AG04449 (cell line): ENCODE results near the gene BRINP3.

Source experiments
- CTCF ChIA-PET: fragments of 350-600 bp; formaldehyde crosslinking; extraction: SDS; loops from one replicate; lab custom pipeline; 2021; ENCODE audit warnings: antibody characterized with exemption; lab: Yijun Ruan, JAX
- POLR2A ChIA-PET: fragments of 400-600, 350-600 bp; formaldehyde crosslinking; extraction: SDS; loops from one replicate; lab custom pipeline; 2020; ENCODE audit warnings: antibody characterized with exemption, inconsistent platforms; lab: Yijun Ruan, JAX
- DNase-seq: peaks from one replicate; pipeline ENCODE4 v3.0.0-alpha.2; 2010; ENCODE audit warnings: low read depth, low spot score
- H3K4me3 ChIP-seq: 2 replicates; pipeline ENCODE4 v1.5.1; 2011; ENCODE audit warnings: low read depth, mild to moderate bottlenecking, control low read depth, low read length
- TF ChIP-seq, protein P1 (sequence below): IDR thresholded peaks from one replicate; pipeline ENCODE4 v1.5.1; 2011; ENCODE audit warnings: mild to moderate bottlenecking, moderate library complexity, low read length, control low read depth, inconsistent platforms; ENCODE audit not compliant: insufficient read depth; ENCODE audit errors: missing control alignments

The BRINP3 gene

DNA sequence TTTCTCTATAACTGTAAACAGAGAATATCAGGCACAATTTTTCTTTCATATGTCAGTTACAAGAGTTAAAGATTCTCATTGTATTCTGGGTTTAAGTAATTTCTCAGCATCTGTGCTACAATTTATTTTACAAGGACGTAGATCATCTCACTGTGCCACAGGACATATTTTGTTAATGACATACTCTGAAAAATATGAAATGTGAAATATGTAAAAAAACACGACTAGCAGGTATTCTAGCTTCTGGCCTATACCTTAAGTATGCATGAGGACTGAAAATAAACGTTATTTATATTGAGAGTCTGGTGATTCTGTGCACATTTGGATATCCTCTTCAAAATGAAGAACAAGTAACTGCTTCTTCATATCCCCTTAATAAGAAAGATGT lies 308.8 kb downstream of the BRINP3 start:
- no peak overlapping the region for H3K4me3 ChIP-seq
- POLR2A ChIA-PET: no interaction called here
- TF ChIP-seq, protein P1, sequence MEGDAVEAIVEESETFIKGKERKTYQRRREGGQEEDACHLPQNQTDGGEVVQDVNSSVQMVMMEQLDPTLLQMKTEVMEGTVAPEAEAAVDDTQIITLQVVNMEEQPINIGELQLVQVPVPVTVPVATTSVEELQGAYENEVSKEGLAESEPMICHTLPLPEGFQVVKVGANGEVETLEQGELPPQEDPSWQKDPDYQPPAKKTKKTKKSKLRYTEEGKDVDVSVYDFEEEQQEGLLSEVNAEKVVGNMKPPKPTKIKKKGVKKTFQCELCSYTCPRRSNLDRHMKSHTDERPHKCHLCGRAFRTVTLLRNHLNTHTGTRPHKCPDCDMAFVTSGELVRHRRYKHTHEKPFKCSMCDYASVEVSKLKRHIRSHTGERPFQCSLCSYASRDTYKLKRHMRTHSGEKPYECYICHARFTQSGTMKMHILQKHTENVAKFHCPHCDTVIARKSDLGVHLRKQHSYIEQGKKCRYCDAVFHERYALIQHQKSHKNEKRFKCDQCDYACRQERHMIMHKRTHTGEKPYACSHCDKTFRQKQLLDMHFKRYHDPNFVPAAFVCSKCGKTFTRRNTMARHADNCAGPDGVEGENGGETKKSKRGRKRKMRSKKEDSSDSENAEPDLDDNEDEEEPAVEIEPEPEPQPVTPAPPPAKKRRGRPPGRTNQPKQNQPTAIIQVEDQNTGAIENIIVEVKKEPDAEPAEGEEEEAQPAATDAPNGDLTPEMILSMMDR: no peak
- CTCF ChIA-PET: interaction anchor here (1.8 kb wide), 1 partner anchor 9 kb away, joined by 5 read pairs; no protein-coding TSS in a partner anchor
- DNase-seq: no peak

- TF ChIP-seq, protein P1: no peak
- no peak overlapping the region for H3K4me3 ChIP-seq
- ChIA-PET CTCF (interaction anchor here (1.5 to 1.8 kb wide), 2 partner anchors 9 to 11 kb away, joined by 3 to 5 read pairs; no protein-coding TSS in a partner anchor), POLR2A (no interaction called here)
- no peak for DNase-seq
Observed at GRCh38 chr1:190168116-190168892, 309.4 kb downstream of the BRINP3 start.

DNA sequence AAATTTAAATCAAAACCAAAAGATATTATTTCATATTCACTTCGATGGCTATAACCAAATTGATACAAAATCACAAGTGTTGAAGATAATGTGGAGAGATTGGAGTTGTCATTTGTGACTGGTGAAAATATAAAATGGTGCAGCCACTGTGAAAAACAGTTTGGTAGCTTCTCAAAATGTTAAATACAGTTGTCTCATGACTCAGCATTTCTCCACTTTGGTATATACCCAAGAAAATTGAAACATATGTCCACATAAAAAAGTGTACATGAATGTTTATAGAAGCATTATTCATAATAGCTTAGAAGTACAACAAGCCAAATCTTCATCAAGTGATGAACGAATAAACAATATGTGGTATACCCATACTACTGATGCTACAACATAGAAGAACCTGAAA lies 318.5 kb downstream of the BRINP3 start:
- POLR2A ChIA-PET: no interaction called here
- CTCF ChIA-PET: interaction anchor here (0.6 kb wide), 1 partner anchor 260 kb away, joined by 3 read pairs; no protein-coding TSS in a partner anchor
- DNase-seq: no peak
- H3K4me3 ChIP-seq: no peak overlapping the region
- TF ChIP-seq, protein P1: no peak

GRCh38 chr1:190154744-190155143 lies 322.9 kb downstream of the BRINP3 start:
- ChIA-PET CTCF (no interaction called here), POLR2A (no interaction called here)
- DNase-seq: no peak
- TF ChIP-seq, protein P1: no peak
- H3K4me3 ChIP-seq: no peak overlapping the region

- TF ChIP-seq, protein P1: no peak
- H3K4me3 ChIP-seq: no peak overlapping the region
- ChIA-PET POLR2A (no interaction called here), CTCF (no interaction called here)
- no peak for DNase-seq
Observed at GRCh38 chr1:190147616-190148015, 330.0 kb downstream of the BRINP3 start.

DNA sequence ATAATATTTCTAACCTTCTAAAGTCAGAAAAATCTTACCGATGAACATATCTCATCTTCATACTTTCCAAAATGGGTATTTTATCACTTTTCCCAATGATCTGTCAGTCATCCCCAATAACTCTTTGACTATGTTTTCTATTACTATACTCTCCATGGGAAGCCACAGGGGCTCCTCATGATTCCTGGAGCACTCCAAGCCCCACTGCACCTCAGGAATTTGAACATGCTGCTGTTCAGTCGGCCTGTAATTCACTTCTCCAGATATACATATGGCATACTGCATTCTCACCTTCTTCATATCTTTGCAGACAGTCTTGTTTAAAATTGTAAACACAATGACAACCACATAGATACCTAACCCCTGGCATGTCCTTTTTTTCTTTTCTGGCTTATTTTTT lies 333.0 kb downstream of the BRINP3 start:
- CTCF ChIA-PET: no interaction called here
- POLR2A ChIA-PET: no interaction called here
- DNase-seq: no peak
- TF ChIP-seq, protein P1: no peak
- no peak overlapping the region for H3K4me3 ChIP-seq
